NB4 (cell line): ENCODE measurements around the gene AEBP2.

ENCODE experiments used
- CTCF ChIP-seq: IDR thresholded peaks from one replicate; pipeline ENCODE4 v1.5.1; 2012; ENCODE audit warnings: low read depth, low read length
- POLR2A ChIP-seq: IDR thresholded peaks from 2 replicates; pipeline ENCODE4 v1.6.1; 2011; ENCODE audit warnings: mild to moderate bottlenecking; ENCODE audit not compliant: insufficient read length; ENCODE audit errors: extremely low read depth

GRCh38 chr12:19423166-19423930 is 15.9 kb upstream of the AEBP2 start:
- no peak for TF ChIP-seq POLR2A
- TF ChIP-seq CTCF: no peak
